Upper lobe of left lung (tissue), 6 donors: ENCODE data around the gene ERI3. TPM values are rescaled to one million over a fixed set of nuclear protein-coding genes. Genes with fewer than 3 reads are reported as not detected.

Experiments
- ATAC-seq, 2 donors: fragments of 200-7000 bp; cut with Tn5 transposase; one replicate each; pipeline ENCODE4 v1.9.1; 2022; ENCODE audit warnings: mild to moderate bottlenecking in 2 of 2, moderate library complexity in 2 of 2; ENCODE audit not compliant: low FRiP score in 2 of 2
- DNase-seq, 2 donors: peaks; one replicate each; pipeline ENCODE4 v3.0.0-alpha.2; 2019 to 2020
- H3K27ac ChIP-seq, 4 donors: fragments of 200-600 bp; sonication (generic); one replicate each; pipeline ENCODE4 v1.5.1; 2016 to 2019
- H3K27me3 ChIP-seq, 4 donors: fragments of 200-600 bp; sonication (generic); one replicate each; pipeline ENCODE4 v1.5.1; 2017 to 2019
- H3K36me3 ChIP-seq, 4 donors: fragments of 200-600 bp; sonication (generic); one replicate each; pipeline ENCODE4 v1.5.1; 2016 to 2019
- H3K4me1 ChIP-seq, 4 donors: fragments of 200-600 bp; sonication (generic); one replicate each; pipeline ENCODE4 v1.5.1; 2018 to 2019
- H3K4me3 ChIP-seq, 4 donors: fragments of 200-600 bp; sonication (generic); one replicate each; pipeline ENCODE4 v1.5.1; 2017 to 2019; ENCODE audit warnings: mild to moderate bottlenecking in 2 of 4, moderate library complexity in 1 of 4
- H3K9me3 ChIP-seq, 4 donors: fragments of 200-600 bp; sonication (generic); one replicate each; pipeline ENCODE4 v1.5.1; 2018 to 2019
- EP300 ChIP-seq, 4 donors: sonication (generic); formaldehyde crosslinking; IDR thresholded peaks; one replicate each; pipeline ENCODE4 v1.5.1; 2017; ENCODE audit warnings: antibody characterized with exemption in 4 of 4, control low read depth in 2 of 4
- POLR2A ChIP-seq, 4 donors: fragments of 450-650 bp; IDR thresholded peaks; one replicate each; pipeline ENCODE4 v1.5.1; 2016 to 2017; ENCODE audit warnings: antibody characterized with exemption in 4 of 4, mild to moderate bottlenecking in 2 of 4
- POLR2AphosphoS5 ChIP-seq, 2 donors: sonication (generic); formaldehyde crosslinking; IDR thresholded peaks; one replicate each; pipeline ENCODE4 v1.5.1; 2017; ENCODE audit warnings: antibody characterized with exemption in 2 of 2
- WGBS, 2 donors: methylation state at CpG; one replicate each; pipeline ENCODE4 v1.1.5; 2017 to 2018; 5-methylcytosine and 5-hydroxymethylcytosine counted together
- total RNA-seq, 6 donors: library from RNA; depleted of rRNA in 4 of 6; stranded (reverse); fragments of >200 nt in 4 of 6; gene quantifications; one replicate each; pipeline versions ENCODE4 v1.1.0 to v1.2.1, GENCODE V29; 2016 to 2021
- TF ChIP-seq, protein P1 (sequence below), 6 experiments: fragments of 450-650 bp in 4 of 6; fragments of 200-600 bp in 2 of 6; sonication (generic) in 2 of 6; IDR thresholded peaks; one replicate each; pipeline ENCODE4 v1.5.1; 2016 to 2019; ENCODE audit warnings: antibody characterized with exemption in 6 of 6
- donor health status: DM: no; HTN: no; CAD: no; lungs with moderate emphysema.
- donor health status: DM: no; HTN: yes; CAD: no; lungs with severe emphysema.

The ERI3 gene
- total RNA-seq, 6 donors from 2014 or later, result 27.0 to 43.7 (median 39.3) TPM

DNA sequence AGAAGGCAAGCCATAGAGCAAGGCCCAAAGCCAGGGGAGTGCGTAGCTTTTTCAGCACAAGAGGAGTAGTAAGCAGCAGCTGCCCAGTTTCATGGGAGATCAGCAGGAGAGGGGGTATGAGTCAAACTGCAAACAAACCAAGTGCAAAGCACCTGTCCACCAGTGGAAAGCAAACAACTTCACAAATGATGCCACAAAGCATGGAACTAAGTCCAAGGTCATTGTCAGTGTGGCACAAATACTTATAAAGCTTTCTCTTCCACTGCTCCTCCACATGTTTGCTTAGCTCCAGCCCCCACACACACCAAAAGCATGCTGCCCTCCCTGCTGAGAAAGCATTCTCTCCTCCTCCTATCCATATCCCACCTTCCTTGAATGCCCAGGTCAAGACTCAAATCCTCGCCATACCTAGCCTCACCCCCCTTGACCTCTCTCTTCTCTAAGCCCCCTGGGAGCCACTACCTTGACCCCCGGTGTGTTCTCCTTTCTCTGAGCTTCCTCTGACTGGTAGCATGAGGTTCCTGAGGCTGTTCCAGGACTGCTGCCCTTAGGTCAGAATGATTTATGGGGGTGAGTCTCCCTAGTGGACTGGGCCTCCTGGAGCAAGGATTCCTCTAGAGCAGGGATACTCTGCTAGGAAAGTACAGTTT is 71.4 kb downstream of the ERI3 start:
- ATAC-seq, result peak in 1 of 2 donors; percentile 53
- Histone ChIP-seq H3K27me3 (no peaks in the 10 kb centered on the region), H3K36me3 (peaks cover 5 to 37% (median 12%) of the 10 kb centered on the region in 4 donors), H3K4me1 (peaks cover 0 to 13% (median 4%) of the 10 kb centered on the region in 4 donors), H3K9me3 (no peaks in the 10 kb centered on the region), H3K27ac (no peak overlapping the region), H3K4me3 (no peak overlapping the region)
- peak in 1 of 2 donors; percentile 44 for DNase-seq
- 93 to 94% methylated on average over 3 of the region's 3 CpGs for WGBS, 2 donors
- TF ChIP-seq POLR2A (IDR thresholded peaks at IDR 0.05), result no peak
- TF ChIP-seq POLR2AphosphoS5 (IDR thresholded peaks at IDR 0.05), result no peak
- no peak for TF ChIP-seq EP300 (IDR thresholded peaks at IDR 0.05)
- TF ChIP-seq, protein P1, sequence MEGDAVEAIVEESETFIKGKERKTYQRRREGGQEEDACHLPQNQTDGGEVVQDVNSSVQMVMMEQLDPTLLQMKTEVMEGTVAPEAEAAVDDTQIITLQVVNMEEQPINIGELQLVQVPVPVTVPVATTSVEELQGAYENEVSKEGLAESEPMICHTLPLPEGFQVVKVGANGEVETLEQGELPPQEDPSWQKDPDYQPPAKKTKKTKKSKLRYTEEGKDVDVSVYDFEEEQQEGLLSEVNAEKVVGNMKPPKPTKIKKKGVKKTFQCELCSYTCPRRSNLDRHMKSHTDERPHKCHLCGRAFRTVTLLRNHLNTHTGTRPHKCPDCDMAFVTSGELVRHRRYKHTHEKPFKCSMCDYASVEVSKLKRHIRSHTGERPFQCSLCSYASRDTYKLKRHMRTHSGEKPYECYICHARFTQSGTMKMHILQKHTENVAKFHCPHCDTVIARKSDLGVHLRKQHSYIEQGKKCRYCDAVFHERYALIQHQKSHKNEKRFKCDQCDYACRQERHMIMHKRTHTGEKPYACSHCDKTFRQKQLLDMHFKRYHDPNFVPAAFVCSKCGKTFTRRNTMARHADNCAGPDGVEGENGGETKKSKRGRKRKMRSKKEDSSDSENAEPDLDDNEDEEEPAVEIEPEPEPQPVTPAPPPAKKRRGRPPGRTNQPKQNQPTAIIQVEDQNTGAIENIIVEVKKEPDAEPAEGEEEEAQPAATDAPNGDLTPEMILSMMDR (IDR thresholded peaks at IDR 0.05), result no peak

DNA sequence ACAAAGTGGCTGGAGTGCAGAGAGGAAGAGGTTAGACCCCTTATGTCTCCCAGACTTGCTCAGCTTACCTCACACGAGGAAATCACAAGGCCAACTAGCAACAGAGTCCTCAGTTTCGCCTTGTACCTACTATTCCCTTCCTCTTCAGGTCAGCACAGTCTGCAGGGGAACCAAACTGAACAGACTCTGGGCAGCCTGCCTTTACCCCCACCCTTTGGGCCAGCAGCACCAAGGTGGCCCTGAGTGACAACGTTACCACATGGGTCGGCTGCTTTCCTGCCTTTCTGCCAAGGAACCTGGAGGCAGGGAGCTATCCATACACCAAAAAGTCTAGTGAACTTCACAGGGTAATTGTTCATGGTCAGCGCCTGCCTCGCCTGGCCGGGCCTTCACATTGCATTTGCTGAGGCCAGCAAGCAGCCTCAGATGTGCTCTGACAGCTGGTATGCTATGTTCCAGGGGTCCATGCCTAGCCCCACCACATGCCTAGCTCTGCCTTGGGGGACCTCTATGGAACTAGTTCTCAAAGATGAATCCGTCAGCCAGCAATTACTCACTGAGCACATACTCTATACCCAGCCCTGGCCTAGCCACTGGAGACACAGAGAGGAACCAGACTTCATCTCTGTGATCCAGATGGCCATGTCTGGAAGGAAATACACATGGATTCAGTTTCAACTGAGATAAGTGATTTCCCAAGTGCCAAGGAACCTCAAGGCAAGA is 72.2 kb downstream of the ERI3 start:
- H3K4me3 ChIP-seq, result no peak overlapping the region
- no peaks in the 10 kb centered on the region for H3K9me3 ChIP-seq
- ATAC-seq, result peak in 1 of 2 donors; percentile 58

DNA sequence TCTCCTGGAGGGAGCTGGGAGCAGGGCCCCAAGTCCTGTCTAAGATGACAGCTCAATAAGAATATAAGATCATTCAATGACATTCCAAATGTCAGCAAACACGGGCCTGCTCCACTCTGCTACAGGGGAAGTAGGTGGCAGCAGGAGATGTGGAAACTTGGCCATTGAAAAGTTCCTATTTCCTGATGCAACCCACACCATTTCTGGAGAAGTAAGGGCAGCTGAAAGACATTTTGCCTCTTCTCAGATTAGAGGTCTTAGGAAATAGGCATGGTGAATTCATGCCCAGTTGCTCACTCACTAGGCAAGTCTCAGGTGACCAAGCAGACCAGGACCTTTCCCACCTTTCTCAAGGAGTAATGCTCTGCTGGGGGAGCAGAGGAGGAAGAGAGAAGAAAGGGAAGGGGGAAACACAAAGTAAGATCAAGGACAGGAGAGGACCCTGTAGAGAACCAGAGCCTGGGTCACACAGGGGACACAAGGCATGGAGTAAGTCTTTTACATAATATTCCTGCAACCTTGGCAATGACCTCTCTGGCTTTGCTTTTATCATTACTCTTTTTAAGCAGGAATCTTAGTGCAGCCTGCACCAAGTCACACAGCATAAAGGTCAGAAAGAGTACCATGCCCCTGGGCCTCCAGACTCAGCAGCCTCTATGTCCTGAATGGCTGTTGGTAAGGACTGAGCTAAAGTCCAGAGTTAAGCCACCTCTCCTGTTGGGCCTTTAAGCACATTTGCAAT is 72.9 kb downstream of the ERI3 start:
- WGBS, 2 donors, result 44% methylated on average over 1 of the region's 1 CpG
- ATAC-seq (no peak), DNase-seq (no peak)
- H3K36me3 ChIP-seq, result peaks cover 5 to 32% (median 8%) of the 10 kb centered on the region in 4 donors
- H3K4me3 ChIP-seq, result no peak overlapping the region
- no peak for TF ChIP-seq POLR2A (IDR thresholded peaks at IDR 0.05)
- TF ChIP-seq, protein P1 (IDR thresholded peaks at IDR 0.05), result no peak
- TF ChIP-seq EP300 (IDR thresholded peaks at IDR 0.05), result no peak
- TF ChIP-seq POLR2AphosphoS5 (IDR thresholded peaks at IDR 0.05), result no peak
- no peaks in the 10 kb centered on the region for H3K9me3 ChIP-seq
- H3K4me1 ChIP-seq, result peaks cover 0 to 13% (median 4%) of the 10 kb centered on the region in 4 donors
- H3K27ac ChIP-seq, result no peak overlapping the region
- H3K27me3 ChIP-seq, result no peaks in the 10 kb centered on the region

More for the DNA sequence above, 72.2 kb downstream of the ERI3 start:
- TF ChIP-seq EP300 (IDR thresholded peaks at IDR 0.05), result no peak
- no peak for TF ChIP-seq POLR2A (IDR thresholded peaks at IDR 0.05)
- no peak for TF ChIP-seq POLR2AphosphoS5 (IDR thresholded peaks at IDR 0.05)
- TF ChIP-seq, protein P1 (IDR thresholded peaks at IDR 0.05), result no peak
- 91 to 92% methylated on average over 6 to 8 of the region's 8 CpGs for WGBS, 2 donors
- peaks cover 5 to 37% (median 9%) of the 10 kb centered on the region in 4 donors for H3K36me3 ChIP-seq
- peaks cover 0 to 13% (median 4%) of the 10 kb centered on the region in 4 donors for H3K4me1 ChIP-seq
- H3K27me3 ChIP-seq, result no peaks in the 10 kb centered on the region
- no peak overlapping the region for H3K27ac ChIP-seq
- no peak for DNase-seq

DNA sequence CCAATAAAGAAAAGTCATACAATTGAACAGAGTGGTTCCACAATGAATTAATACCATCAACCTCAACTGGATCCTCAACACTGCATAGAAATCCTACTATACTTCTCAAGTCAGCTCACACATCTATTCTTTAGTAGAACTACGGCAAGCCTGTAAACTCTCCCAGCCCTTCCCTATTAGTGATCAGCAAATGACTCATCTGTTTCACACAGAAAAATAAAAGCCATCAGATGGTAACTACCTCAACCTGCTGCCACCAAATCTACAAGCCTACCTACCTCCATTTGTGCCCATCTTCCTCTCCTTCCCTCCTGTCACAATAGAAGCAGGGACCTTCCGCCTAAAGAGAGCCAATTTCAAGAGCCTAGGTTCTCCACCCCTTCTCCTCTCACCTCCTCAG is 78.2 kb downstream of the ERI3 start:
- 98 to 100% methylated on average over 2 of the region's 2 CpGs for WGBS, 2 donors
- DNase-seq (no peak), ATAC-seq (no peak)
- H3K4me3 ChIP-seq, result no peak overlapping the region
- TF ChIP-seq POLR2A (IDR thresholded peaks at IDR 0.05), result no peak
- TF ChIP-seq EP300 (IDR thresholded peaks at IDR 0.05), result no peak
- TF ChIP-seq, protein P1 (IDR thresholded peaks at IDR 0.05), result no peak
- TF ChIP-seq POLR2AphosphoS5 (IDR thresholded peaks at IDR 0.05), result no peak
- peaks cover 0 to 8% (median 3%) of the 10 kb centered on the region in 4 donors for H3K4me1 ChIP-seq
- no peaks in the 10 kb centered on the region for H3K27me3 ChIP-seq
- no peak overlapping the region for H3K27ac ChIP-seq
- no peaks in the 10 kb centered on the region for H3K9me3 ChIP-seq
- peaks cover 0 to 2% (median 0%) of the 10 kb centered on the region in 4 donors for H3K36me3 ChIP-seq
